ENCODE data around the gene RBM48. TPM values are rescaled to one million over a fixed set of nuclear protein-coding genes. Genes with fewer than 3 reads are reported as not detected.

RBM48 gene
- total RNA-seq, 3 donors from 2014 or later (not counting 1 experiment from before 2014, with no cell fraction given): 32.2 to 42.4 (median 35.7) TPM

DNA sequence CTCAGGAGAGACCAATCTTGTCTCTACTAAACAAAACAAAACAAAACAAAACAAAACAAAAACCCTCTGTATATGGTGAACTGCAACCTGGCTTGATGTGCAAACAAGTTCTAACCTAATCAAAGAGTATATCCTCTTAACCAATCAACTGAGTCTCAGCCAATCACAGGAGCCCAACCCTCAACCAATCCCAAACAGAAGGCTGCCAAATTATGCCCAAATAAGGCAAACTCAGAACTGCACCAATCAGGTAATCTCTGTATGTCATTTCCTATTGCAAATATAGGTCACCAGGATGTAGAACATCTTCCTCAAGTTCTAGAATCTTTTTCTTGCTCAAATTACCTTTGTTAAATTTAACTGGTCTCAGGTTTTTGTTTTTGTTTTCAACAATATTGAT lies 56.4 kb downstream of the RBM48 start:
- ATAC-seq: peak in 2 of 3 donors; percentile 8
- DNase-seq: peak in 1 of 2 donors; percentile 43
- H3K4me1 Mint-ChIP-seq: peaks cover 67 to 69% of the 10 kb centered on the region in 2 donors
- no peaks in the 10 kb centered on the region for H3K27me3 Mint-ChIP-seq (ENCODE audit: low read depth in 2 of 2)
- no peaks in the 10 kb centered on the region for H3K9me3 Mint-ChIP-seq
- no peak overlapping the region for H3K4me3 Mint-ChIP-seq
- no peaks in the 10 kb centered on the region for H3K27me3 ChIP-seq (ENCODE audit: control insufficient read depth, insufficient read depth, low read length)
- intact Hi-C loops (cut with micrococcal nuclease): no loop called here
- no peak overlapping the region for H3K27ac ChIP-seq (ENCODE audit: low read length)
- no peak overlapping the region for H3K4me3 ChIP-seq (ENCODE audit: low read length)
- TF ChIP-seq, protein P1, sequence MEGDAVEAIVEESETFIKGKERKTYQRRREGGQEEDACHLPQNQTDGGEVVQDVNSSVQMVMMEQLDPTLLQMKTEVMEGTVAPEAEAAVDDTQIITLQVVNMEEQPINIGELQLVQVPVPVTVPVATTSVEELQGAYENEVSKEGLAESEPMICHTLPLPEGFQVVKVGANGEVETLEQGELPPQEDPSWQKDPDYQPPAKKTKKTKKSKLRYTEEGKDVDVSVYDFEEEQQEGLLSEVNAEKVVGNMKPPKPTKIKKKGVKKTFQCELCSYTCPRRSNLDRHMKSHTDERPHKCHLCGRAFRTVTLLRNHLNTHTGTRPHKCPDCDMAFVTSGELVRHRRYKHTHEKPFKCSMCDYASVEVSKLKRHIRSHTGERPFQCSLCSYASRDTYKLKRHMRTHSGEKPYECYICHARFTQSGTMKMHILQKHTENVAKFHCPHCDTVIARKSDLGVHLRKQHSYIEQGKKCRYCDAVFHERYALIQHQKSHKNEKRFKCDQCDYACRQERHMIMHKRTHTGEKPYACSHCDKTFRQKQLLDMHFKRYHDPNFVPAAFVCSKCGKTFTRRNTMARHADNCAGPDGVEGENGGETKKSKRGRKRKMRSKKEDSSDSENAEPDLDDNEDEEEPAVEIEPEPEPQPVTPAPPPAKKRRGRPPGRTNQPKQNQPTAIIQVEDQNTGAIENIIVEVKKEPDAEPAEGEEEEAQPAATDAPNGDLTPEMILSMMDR (IDR thresholded peaks at IDR 0.05): no peak
- H3K36me3 ChIP-seq (ENCODE audit: control insufficient read depth, insufficient read depth, low read length): peaks cover 6% of the 10 kb centered on the region
- peak overlapping the region; percentile 75 to 79 for H3K27ac Mint-ChIP-seq
- peaks cover 24% of the 10 kb centered on the region for H3K4me1 ChIP-seq (ENCODE audit: control insufficient read depth, insufficient read depth, low read length)
- no peaks in the 10 kb centered on the region for H3K9me3 ChIP-seq (ENCODE audit: control insufficient read depth, insufficient read depth, low read length)
- peaks cover 6% of the 10 kb centered on the region for H3K36me3 Mint-ChIP-seq

DNA sequence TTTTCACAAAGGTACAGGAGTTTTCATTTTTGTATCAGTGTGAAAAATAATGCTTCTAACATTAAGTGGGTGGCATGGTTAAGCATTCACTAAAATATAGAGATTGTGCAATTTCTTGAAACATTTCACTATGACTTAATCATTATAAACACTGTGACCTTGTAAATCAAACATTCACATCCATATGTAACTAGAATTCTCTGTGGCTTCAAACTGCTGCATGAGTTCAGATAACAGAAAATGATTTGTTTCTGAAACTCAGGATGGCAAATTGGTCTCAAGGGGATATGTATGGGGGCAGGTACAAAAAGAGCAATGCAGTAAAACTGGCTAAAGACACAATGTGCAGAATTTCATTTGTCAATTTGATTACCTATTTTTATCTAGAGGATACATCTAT lies 57.8 kb downstream of the RBM48 start:
- TF ChIP-seq, protein P1 (IDR thresholded peaks at IDR 0.05): no peak
- H3K4me3 ChIP-seq (ENCODE audit: low read length): no peak overlapping the region
- H3K27ac ChIP-seq (ENCODE audit: low read length): no peak overlapping the region
- no peaks in the 10 kb centered on the region for H3K9me3 Mint-ChIP-seq
- peak overlapping the region; percentile 51 to 64 for H3K27ac Mint-ChIP-seq
- H3K36me3 Mint-ChIP-seq: no peaks in the 10 kb centered on the region
- H3K9me3 ChIP-seq (ENCODE audit: control insufficient read depth, insufficient read depth, low read length): no peaks in the 10 kb centered on the region
- H3K4me1 ChIP-seq (ENCODE audit: control insufficient read depth, insufficient read depth, low read length): peaks cover 31% of the 10 kb centered on the region
- H3K36me3 ChIP-seq (ENCODE audit: control insufficient read depth, insufficient read depth, low read length): peaks cover under 1% of the 10 kb centered on the region
- no peaks in the 10 kb centered on the region for H3K27me3 ChIP-seq (ENCODE audit: control insufficient read depth, insufficient read depth, low read length)
- ATAC-seq (no peak), DNase-seq (no peak)
- H3K4me3 Mint-ChIP-seq: peak overlapping the region; percentile 1
- peaks cover 56 to 59% of the 10 kb centered on the region in 2 donors for H3K4me1 Mint-ChIP-seq
- intact Hi-C loops (cut with micrococcal nuclease): no loop called here
- peaks cover 0 to under 1% of the 10 kb centered on the region in 2 donors for H3K27me3 Mint-ChIP-seq (ENCODE audit: low read depth in 2 of 2)

GRCh38 chr7:92586841-92587240 lies 58.2 kb downstream of the RBM48 start:
- H3K4me1 ChIP-seq (ENCODE audit: control insufficient read depth, insufficient read depth, low read length): peaks cover 31% of the 10 kb centered on the region
- H3K27ac ChIP-seq (ENCODE audit: low read length): no peak overlapping the region
- DNase-seq (no peak), ATAC-seq (no peak)
- Mint-ChIP-seq H3K36me3 (no peaks in the 10 kb centered on the region), H3K4me3 (no peak overlapping the region), H3K9me3 (no peaks in the 10 kb centered on the region), H3K27ac (peak overlapping the region; percentile 51 to 64), H3K4me1 (peaks cover 54 to 58% of the 10 kb centered on the region in 2 donors), H3K27me3 (ENCODE audit: low read depth in 2 of 2) (peaks cover 0 to 3% of the 10 kb centered on the region in 2 donors)
- H3K36me3 ChIP-seq (ENCODE audit: control insufficient read depth, insufficient read depth, low read length): no peaks in the 10 kb centered on the region
- intact Hi-C loops (cut with micrococcal nuclease): no loop called here
- H3K4me3 ChIP-seq (ENCODE audit: low read length): no peak overlapping the region
- H3K27me3 ChIP-seq (ENCODE audit: control insufficient read depth, insufficient read depth, low read length): no peaks in the 10 kb centered on the region
- TF ChIP-seq, protein P1 (IDR thresholded peaks at IDR 0.05): no peak
- H3K9me3 ChIP-seq (ENCODE audit: control insufficient read depth, insufficient read depth, low read length): no peaks in the 10 kb centered on the region
- WGBS (ENCODE audit: insufficient coverage): 71% methylated on average over 2 of the region's 4 CpGs

Other genes starting within 250 kb of the RBM48 start
- 10 to 100 TPM; 32.5 to 43.3 (median 35.0) TPM for gene GATAD1, start 81.3 kb upstream of the RBM48 start, total RNA-seq
- not detected for gene ERVW-1, start 50.8 kb upstream of the RBM48 start, total RNA-seq
- gene PEX1, start 275 bp upstream of the RBM48 start, total RNA-seq: 10 to 100 TPM; 22.8 to 26.7 (median 26.2) TPM
- gene FAM133B, start 61.6 kb downstream of the RBM48 start, total RNA-seq: 10 to 100 TPM; 68.5 to 75.1 (median 72.5) TPM

Data from natural killer cell (primary cell).